Endothelial cell of umbilical vein (primary cell): ENCODE results near the gene A1BG. TPM values are rescaled to one million over a fixed set of nuclear protein-coding genes. Genes with fewer than 3 reads are reported as not detected.

Source experiments
- BruUV-seq: library from RNA; stranded (reverse); fragments of 400-500 nt; replicated peaks from 2 replicates; lab custom pipeline; 2021; lab: Mats Ljungman, UMichigan
- CTCF ChIA-PET: fragments of 300-600, 350-600 bp; sonication (Branson Sonifier 250); formaldehyde crosslinking; loops from one replicate; lab custom pipeline; 2021; ENCODE audit warnings: antibody characterized with exemption, inconsistent platforms; lab: Charles Lee
- POLR2A ChIA-PET: fragments of 300-600, 350-600 bp; sonication (Branson Sonifier 250); formaldehyde crosslinking; loops from one replicate; lab custom pipeline; 2021; ENCODE audit warnings: antibody characterized with exemption, inconsistent platforms; lab: Charles Lee
- DNase-seq: peaks from one replicate; pipeline ENCODE4 v3.0.0-alpha.2; 2011; ENCODE audit warnings: low read depth, low spot score
- FAIRE-seq: peaks from 2 replicates; lab custom pipeline; 2011; peaks lifted over from hg19 to GRCh38; lab: Jason Lieb, UNC
- H2AFZ ChIP-seq: 2 replicates; pipeline ENCODE4 v1.6.0; 2012; ENCODE audit warnings: low read depth, low read length, control low read depth, inconsistent platforms
- H3K27ac ChIP-seq: 2 replicates; pipeline ENCODE4 v1.5.1; 2011; ENCODE audit warnings: low read depth, mild to moderate bottlenecking, control low read depth, low read length, moderate library complexity; ENCODE audit not compliant: insufficient read depth
- H3K27me3 ChIP-seq, 2 experiments: 2 replicates each; pipeline versions ENCODE4 v1.6.0 to v1.6.1; 2011; ENCODE audit warnings: low read length in 2 of 2, mixed read lengths in 1 of 2; ENCODE audit not compliant: control insufficient read depth in 2 of 2, insufficient read depth in 2 of 2
- H3K36me3 ChIP-seq, 2 experiments: 2 replicates in 1 of 2; 3 replicates in 1 of 2; pipeline ENCODE4 v1.5.1; 2011; ENCODE audit warnings: low read length in 2 of 2, mild to moderate bottlenecking in 1 of 2, moderate library complexity in 1 of 2; ENCODE audit not compliant: control insufficient read depth in 2 of 2, insufficient read depth in 2 of 2; ENCODE audit errors: extremely low read depth in 1 of 2
- H3K4me1 ChIP-seq: 3 replicates; pipeline ENCODE4 v1.5.1; 2011; ENCODE audit warnings: mild to moderate bottlenecking, low read length; ENCODE audit not compliant: control insufficient read depth, insufficient read depth; ENCODE audit errors: extremely low read depth
- H3K4me2 ChIP-seq: 2 replicates; pipeline ENCODE4 v1.6.1; 2011; ENCODE audit warnings: low read length, control low read depth, mixed read lengths; ENCODE audit not compliant: insufficient read depth
- H3K4me3 ChIP-seq, 3 experiments: fragments of 200-600 bp in 1 of 3; sonication (generic), shearing (Covaris generic) in 1 of 3; replicated peaks in 1 of 3; 2 replicates each; pipeline ENCODE4 v1.5.1; 2011 to 2016; ENCODE audit warnings: control low read depth in 3 of 3, low read length in 3 of 3, mild to moderate bottlenecking in 2 of 3, inconsistent platforms in 1 of 3, low read depth in 1 of 3, moderate library complexity in 1 of 3; ENCODE audit not compliant: insufficient read depth in 1 of 3
- H3K79me2 ChIP-seq: 2 replicates; pipeline ENCODE4 v1.6.0; 2012; ENCODE audit warnings: low read length, inconsistent platforms; ENCODE audit not compliant: control insufficient read depth, insufficient read depth
- H3K9ac ChIP-seq: replicated peaks from 2 replicates; pipeline ENCODE3; 2011; ENCODE audit warnings: low read length, control low read depth; ENCODE audit not compliant: insufficient read depth; ENCODE audit errors: extremely low read depth
- H3K9me1 ChIP-seq: replicated peaks from 3 replicates; pipeline ENCODE4 v1.6.0; 2011; ENCODE audit warnings: mild to moderate bottlenecking, low read length; ENCODE audit not compliant: control insufficient read depth, insufficient read depth; ENCODE audit errors: extremely low read depth
- H3K9me3 ChIP-seq: replicated peaks from 2 replicates; pipeline ENCODE4 v1.5.1; 2012; ENCODE audit warnings: low read length, inconsistent platforms; ENCODE audit not compliant: control insufficient read depth, insufficient read depth
- H4K20me1 ChIP-seq: replicated peaks from 2 replicates; pipeline ENCODE3; 2011; ENCODE audit warnings: mild to moderate bottlenecking, low read length; ENCODE audit not compliant: control insufficient read depth, insufficient read depth; ENCODE audit errors: extremely low read depth
- EZH2 ChIP-seq: IDR thresholded peaks from 2 replicates; pipeline ENCODE4 v1.6.1; 2012; ENCODE audit warnings: borderline replicate concordance, low read depth, mild to moderate bottlenecking, moderate library complexity, low read length, inconsistent platforms; ENCODE audit not compliant: severe bottlenecking
- FOS ChIP-seq: IDR thresholded peaks from 2 replicates; pipeline ENCODE4 v1.6.1; 2011; ENCODE audit warnings: mild to moderate bottlenecking, low read length, moderate library complexity, borderline replicate concordance; ENCODE audit not compliant: insufficient read depth
- GATA2 ChIP-seq: IDR thresholded peaks from 2 replicates; pipeline ENCODE4 v1.7.0; 2011; ENCODE audit warnings: low read depth, mild to moderate bottlenecking, moderate library complexity, mixed read lengths, low read length; ENCODE audit not compliant: insufficient read length, insufficient read depth
- JUN ChIP-seq: IDR thresholded peaks from 2 replicates; pipeline ENCODE4 v1.6.1; 2011; ENCODE audit warnings: borderline replicate concordance, low read depth; ENCODE audit not compliant: insufficient read length, insufficient read depth
- MYC ChIP-seq: IDR thresholded peaks from one replicate; pipeline ENCODE4 v1.6.1; 2011; ENCODE audit warnings: mild to moderate bottlenecking, low read depth, low read length
- POLR2A ChIP-seq: IDR thresholded peaks from 2 replicates; pipeline ENCODE4 v1.6.1; 2012; ENCODE audit warnings: low read depth, mild to moderate bottlenecking, control low read depth, low read length
- POLR2AphosphoS5 ChIP-seq: IDR thresholded peaks from 2 replicates; pipeline ENCODE4 v1.6.1; 2012; ENCODE audit warnings: low read depth, mild to moderate bottlenecking, control low read depth, low read length, moderate library complexity; ENCODE audit not compliant: insufficient read depth
- dilution Hi-C: fragments of 300-500 bp; cut with MboI; formaldehyde crosslinking; loops from one replicate; pipeline ENCODE4 v1.15.0; 2019; ENCODE audit warnings: low sequenced_read_pairs; ENCODE audit not compliant: extremely low pct_ligation_motif_present
- intact Hi-C: fragments of 100-400 bp; cut with micrococcal nuclease; formaldehyde crosslinking; loops from one replicate; pipeline ENCODE4 v1.10.0; 2022
- polyA plus RNA-seq, 4 experiments: library from polyadenylated mRNA; depleted of rRNA in 3 of 4; stranded (reverse) in 3 of 4; unstranded in 1 of 4; fragments of >200 nt; gene quantifications; 2 replicates each; pipeline versions ENCODE4 v1.2.1 to v1.2.3, GENCODE V29; 2011 to 2012; ENCODE audit warnings: missing spikeins in 1 of 4
- total RNA-seq: library from RNA; stranded (reverse); gene quantifications from 2 replicates; pipeline ENCODE4 v1.2.3, GENCODE V29; 2021
- TF ChIP-seq, protein P1 (sequence below), 2 donors: IDR thresholded peaks; 1 replicate in 1 of 2; 2 replicates in 1 of 2; pipeline ENCODE4 v1.5.1; 2011; ENCODE audit warnings: low read length in 2 of 2, mild to moderate bottlenecking in 2 of 2, moderate library complexity in 2 of 2, control low read depth in 1 of 2, inconsistent platforms in 1 of 2, low read depth in 1 of 2; ENCODE audit not compliant: insufficient read depth in 1 of 2; ENCODE audit errors: extremely low read depth in 1 of 2
- TF ChIP-seq, protein P2 (sequence below): IDR thresholded peaks from 2 replicates; pipeline ENCODE4 v1.6.1; 2011; ENCODE audit not compliant: insufficient read depth, insufficient read length

The A1BG gene
- total and polyA plus RNA-seq, 2 donors (not counting 3 experiments of a cell fraction or from before 2014, with no cell fraction given): 2.3 to 3.7 TPM

DNA sequence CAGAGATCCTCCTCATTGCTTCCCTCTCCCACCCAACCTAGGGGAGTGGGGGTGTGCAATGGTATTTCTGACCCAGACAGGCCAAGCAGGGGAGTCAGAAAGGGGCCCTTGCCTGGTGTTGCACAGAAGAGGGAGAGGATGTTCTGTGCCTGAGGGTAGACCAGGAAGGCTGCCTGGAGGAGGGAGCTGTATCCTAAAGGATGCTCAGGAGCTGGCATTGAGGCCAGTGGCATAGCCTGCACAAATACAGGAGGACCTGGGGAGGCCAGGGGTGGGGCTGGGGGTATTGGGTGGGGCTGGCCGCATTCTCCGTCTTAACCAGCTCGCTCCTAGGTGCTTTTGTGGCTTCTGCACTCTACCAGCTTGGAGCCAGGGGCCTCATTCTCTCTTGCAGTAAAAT, 46.6 kb upstream of the A1BG start:
- Histone ChIP-seq H3K9me1 (no peaks in the 10 kb centered on the region), H3K27ac (no peak overlapping the region), H3K79me2 (no peaks in the 10 kb centered on the region), H3K4me1 (peaks cover 12% of the 10 kb centered on the region), H3K9ac (no peak overlapping the region), H2AFZ (no peak overlapping the region), H3K36me3 (peaks cover 1 to 3% of the 10 kb centered on the region in 2 experiments), H3K4me3 (no peak overlapping the region), H3K9me3 (no peaks in the 10 kb centered on the region), H3K4me2 (no peak overlapping the region), H4K20me1 (no peaks in the 10 kb centered on the region), H3K27me3 (no peaks in the 10 kb centered on the region)
- ChIA-PET CTCF (no interaction called here), POLR2A (no interaction called here)
- no TSS peak for BruUV-seq
- TF ChIP-seq POLR2AphosphoS5 (no peak), MYC (no peak), POLR2A (no peak), FOS (no peak), JUN (no peak), GATA2 (no peak), EZH2 (no peak)
- TF ChIP-seq, protein P1, sequence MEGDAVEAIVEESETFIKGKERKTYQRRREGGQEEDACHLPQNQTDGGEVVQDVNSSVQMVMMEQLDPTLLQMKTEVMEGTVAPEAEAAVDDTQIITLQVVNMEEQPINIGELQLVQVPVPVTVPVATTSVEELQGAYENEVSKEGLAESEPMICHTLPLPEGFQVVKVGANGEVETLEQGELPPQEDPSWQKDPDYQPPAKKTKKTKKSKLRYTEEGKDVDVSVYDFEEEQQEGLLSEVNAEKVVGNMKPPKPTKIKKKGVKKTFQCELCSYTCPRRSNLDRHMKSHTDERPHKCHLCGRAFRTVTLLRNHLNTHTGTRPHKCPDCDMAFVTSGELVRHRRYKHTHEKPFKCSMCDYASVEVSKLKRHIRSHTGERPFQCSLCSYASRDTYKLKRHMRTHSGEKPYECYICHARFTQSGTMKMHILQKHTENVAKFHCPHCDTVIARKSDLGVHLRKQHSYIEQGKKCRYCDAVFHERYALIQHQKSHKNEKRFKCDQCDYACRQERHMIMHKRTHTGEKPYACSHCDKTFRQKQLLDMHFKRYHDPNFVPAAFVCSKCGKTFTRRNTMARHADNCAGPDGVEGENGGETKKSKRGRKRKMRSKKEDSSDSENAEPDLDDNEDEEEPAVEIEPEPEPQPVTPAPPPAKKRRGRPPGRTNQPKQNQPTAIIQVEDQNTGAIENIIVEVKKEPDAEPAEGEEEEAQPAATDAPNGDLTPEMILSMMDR (IDR thresholded peaks at IDR 0.05; ENCODE audit: extremely low read depth in 1 of 2, insufficient read depth in 1 of 2, low read depth in 1 of 2, low read length in 2 of 2): no peak
- TF ChIP-seq, protein P2, sequence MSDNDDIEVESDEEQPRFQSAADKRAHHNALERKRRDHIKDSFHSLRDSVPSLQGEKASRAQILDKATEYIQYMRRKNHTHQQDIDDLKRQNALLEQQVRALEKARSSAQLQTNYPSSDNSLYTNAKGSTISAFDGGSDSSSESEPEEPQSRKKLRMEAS: no peak
- intact Hi-C loops (loop anchor here (2.0 kb wide), 1 partner anchor 13 kb away; the partner anchor contains the start of gene RPS5), dilution Hi-C loops (no loop called here)
- FAIRE-seq (no peak), DNase-seq (no peak)
